Endodermal cell (in vitro differentiated cells): ENCODE results near the gene CKAP4. TPM values are rescaled to one million over a fixed set of nuclear protein-coding genes. Genes with fewer than 3 reads are reported as not detected.

Source experiments
- DNase-seq: peaks from one replicate; pipeline ENCODE4 v3.0.0-alpha.2; 2017
- H3K27ac ChIP-seq: 2 replicates; pipeline ENCODE4 v1.5.1; 2013; ENCODE audit warnings: mild to moderate bottlenecking, low read depth, low read length, moderate library complexity
- H3K27me3 ChIP-seq: 2 replicates; pipeline ENCODE4 v1.6.1; 2013; ENCODE audit warnings: mild to moderate bottlenecking, low read length, moderate library complexity; ENCODE audit not compliant: insufficient read depth, control insufficient read depth, poor library complexity, severe bottlenecking
- H3K36me3 ChIP-seq: 2 replicates; pipeline ENCODE4 v1.7.0; 2013; ENCODE audit warnings: mild to moderate bottlenecking, low read length, moderate library complexity; ENCODE audit not compliant: control insufficient read depth, insufficient read depth
- H3K4me1 ChIP-seq: one replicate; pipeline ENCODE4 v1.7.0; 2013; ENCODE audit warnings: low read length; ENCODE audit not compliant: control insufficient read depth, insufficient read depth
- H3K4me3 ChIP-seq: 2 replicates; pipeline ENCODE4 v1.5.1; 2013; ENCODE audit warnings: mild to moderate bottlenecking, low read length, moderate library complexity
- H3K9ac ChIP-seq: 2 replicates; pipeline ENCODE4 v1.6.1; 2013; ENCODE audit warnings: mild to moderate bottlenecking, low read length, moderate library complexity; ENCODE audit not compliant: poor library complexity, severe bottlenecking; ENCODE audit errors: extremely low read depth
- H3K9me3 ChIP-seq: 2 replicates; pipeline ENCODE4 v1.6.1; 2013; ENCODE audit warnings: mild to moderate bottlenecking, low read length, moderate library complexity; ENCODE audit not compliant: control insufficient read depth
- H3K27ac Mint-ChIP-seq: 2 replicates; pipeline ENCODE4 v1.8.0; 2020; ENCODE audit warnings: mixed read lengths
- H3K27me3 Mint-ChIP-seq: 2 replicates; pipeline ENCODE4 v1.8.0; 2021; ENCODE audit warnings: mild to moderate bottlenecking, mixed read lengths; ENCODE audit not compliant: insufficient read depth
- H3K36me3 Mint-ChIP-seq: 2 replicates; pipeline ENCODE4 v1.8.0; 2020; ENCODE audit warnings: low read depth, mixed read lengths
- H3K4me1 Mint-ChIP-seq: 2 replicates; pipeline ENCODE4 v1.8.0; 2020; ENCODE audit warnings: mixed read lengths
- H3K4me3 Mint-ChIP-seq: 2 replicates; pipeline ENCODE4 v1.8.0; 2020; ENCODE audit warnings: mild to moderate bottlenecking, moderate library complexity, mixed read lengths
- H3K9me3 Mint-ChIP-seq: 2 replicates; pipeline ENCODE4 v1.8.0; 2020; ENCODE audit warnings: mild to moderate bottlenecking, mixed read lengths
- CTCF ChIP-seq: fragments of 200-600 bp; sonication (generic); conservative IDR thresholded peaks from 2 replicates; pipeline ENCODE4 v1.5.0; 2021; ENCODE audit warnings: antibody characterized with exemption, mild to moderate bottlenecking
- WGBS, 2 experiments: methylation state at CpG; one replicate each; pipeline versions ENCODE4 v1.1.5 to v1.1.7; 2013; ENCODE audit warnings: missing lambda C conversion rate in 2 of 2, mixed read lengths in 1 of 2; ENCODE audit not compliant: insufficient coverage in 1 of 2, insufficient read length in 1 of 2; 5-methylcytosine and 5-hydroxymethylcytosine counted together
- long read RNA-seq, 4 experiments: library from polyadenylated mRNA in 2 of 4; library from RNA in 1 of 4; library from capped mRNA in 1 of 4; stranded (forward) in 3 of 4; unstranded in 1 of 4; transcript quantifications; one replicate each; pipeline ENCODE4 v2.0.0, GENCODE V29; 2020 to 2021; ENCODE audit warnings: inconsistent platforms in 1 of 4
- polyA plus RNA-seq, 2 experiments: library from polyadenylated mRNA; stranded (reverse); fragments of 50-300 nt; gene quantifications; one replicate each; pipeline ENCODE4 v1.2.3, GENCODE V29; 2013
- total RNA-seq, 2 donors: library from RNA; stranded (reverse); fragmentation: NEBNext Ultra II Directional in 1 of 2; extraction: Animal tissue kit (Norgen Biotek cat#: 25700) in 1 of 2; gene quantifications; 2 replicates in 1 of 2; 3 replicates in 1 of 2; pipeline ENCODE4 v1.2.1, GENCODE V29; 2021

Gene CKAP4
- 10 to 100 TPM; 88.9 to 93.3 TPM for total RNA-seq
- 133 TPM for polyA plus RNA-seq (2013, experiment 1 of 2)
- polyA plus RNA-seq (2013, experiment 2 of 2) = 130 TPM
- long read RNA-seq, experiment 1, transcript CKAP4-201 (2 exons, 3,093 nt) = major isoform, 26 of 91 reads
- long read RNA-seq, experiment 1, partial matches to known transcripts = 0 of 91 reads
- long read RNA-seq, experiment 1, other reads (novel, unspliced or antisense) = 65 of 91 reads
- long read RNA-seq, experiment 2, transcript CKAP4-201 (2 exons, 3,093 nt) = major isoform, 264 of 302 reads
- long read RNA-seq, experiment 2, partial matches to known transcripts = 0 of 302 reads
- long read RNA-seq, experiment 2, other reads (novel, unspliced or antisense) = 38 of 302 reads
- long read RNA-seq, experiment 3, transcript CKAP4-201 (2 exons, 3,093 nt) = major isoform, 34 of 48 reads
- long read RNA-seq, experiment 3, partial matches to known transcripts = 0 of 48 reads
- long read RNA-seq, experiment 3, other reads (novel, unspliced or antisense) = 14 of 48 reads
- long read RNA-seq, experiment 4, partial matches to known transcripts = 0 of 6 reads
- long read RNA-seq, experiment 4, other reads (novel, unspliced or antisense) = 6 of 6 reads

- WGBS, 2 experiments = 0% methylated on average over 14 to 100 of the region's 102 CpGs
- peak within 1 kb of the TSS; percentile 72 for H3K4me3 Mint-ChIP-seq
- peak within 1 kb of the TSS; percentile 79 for H3K27ac ChIP-seq
- H3K9me3 ChIP-seq = no peaks in the 10 kb centered on the region
- H3K9me3 Mint-ChIP-seq = no peaks in the 10 kb centered on the region
- no peaks in the 10 kb centered on the region for H3K27me3 Mint-ChIP-seq
- peak within 1 kb of the TSS; percentile 65 for H3K9ac ChIP-seq
- H3K36me3 Mint-ChIP-seq = peaks cover 11% of the 10 kb centered on the region
- peaks cover 13% of the 10 kb centered on the region for H3K4me1 Mint-ChIP-seq
- H3K36me3 ChIP-seq = peaks cover 17% of the 10 kb centered on the region
- H3K27me3 ChIP-seq = no peaks in the 10 kb centered on the region
- H3K4me3 ChIP-seq = peak within 1 kb of the TSS; percentile 90
- H3K4me1 ChIP-seq = no peaks in the 10 kb centered on the region
- no peak for TF ChIP-seq CTCF
- H3K27ac Mint-ChIP-seq = peak within 1 kb of the TSS; percentile 78
- DNase-seq = peak; percentile 90
Observed at GRCh38 chr12:106247674-106248311, at the start of gene CKAP4. CKAP4 (minus strand) TSS chr12:106248020; CDS start chr12:106247851, 169 bp downstream.

GRCh38 chr12:106297075-106297474 lies 49.3 kb upstream of the CKAP4 start:
- no peak overlapping the region for H3K4me3 Mint-ChIP-seq
- H3K9me3 Mint-ChIP-seq = no peaks in the 10 kb centered on the region
- Histone ChIP-seq H3K9me3 (no peaks in the 10 kb centered on the region), H3K27me3 (no peaks in the 10 kb centered on the region), H3K27ac (no peak overlapping the region), H3K9ac (no peak overlapping the region), H3K36me3 (no peaks in the 10 kb centered on the region), H3K4me1 (peaks cover 3% of the 10 kb centered on the region), H3K4me3 (no peak overlapping the region)
- no peak for DNase-seq
- TF ChIP-seq CTCF = no peak
- H3K36me3 Mint-ChIP-seq = no peaks in the 10 kb centered on the region
- H3K4me1 Mint-ChIP-seq = peaks cover 13% of the 10 kb centered on the region
- 85 to 93% methylated on average over 2 to 3 of the region's 3 CpGs for WGBS, 2 experiments
- H3K27me3 Mint-ChIP-seq = no peaks in the 10 kb centered on the region
- no peak overlapping the region for H3K27ac Mint-ChIP-seq

GRCh38 chr12:106296179-106296877 lies 48.5 kb upstream of the CKAP4 start:
- no peak overlapping the region for H3K27ac Mint-ChIP-seq

More at GRCh38 chr12:106296179-106296877, 48.5 kb upstream of the CKAP4 start:
- H3K9ac ChIP-seq = no peak overlapping the region
- Mint-ChIP-seq H3K9me3 (no peaks in the 10 kb centered on the region), H3K27me3 (no peaks in the 10 kb centered on the region), H3K36me3 (no peaks in the 10 kb centered on the region), H3K4me3 (no peak overlapping the region), H3K4me1 (peaks cover 10% of the 10 kb centered on the region)
- H3K9me3 ChIP-seq = no peaks in the 10 kb centered on the region
- no peak for TF ChIP-seq CTCF
- WGBS, 2 experiments = 93 to 96% methylated on average over 6 to 8 of the region's 8 CpGs
- H3K4me3 ChIP-seq = no peak overlapping the region
- no peaks in the 10 kb centered on the region for H3K27me3 ChIP-seq
- DNase-seq = peak; percentile 23
- H3K27ac ChIP-seq = no peak overlapping the region
- no peaks in the 10 kb centered on the region for H3K36me3 ChIP-seq
- peaks cover under 1% of the 10 kb centered on the region for H3K4me1 ChIP-seq
